Progenitor cell of endocrine pancreas (in vitro differentiated cells): ENCODE data around the gene ITPR3. TPM values are rescaled to one million over a fixed set of nuclear protein-coding genes. Genes with fewer than 3 reads are reported as not detected.

Experiments
- DNase-seq: peaks from one replicate; pipeline ENCODE4 v3.0.0; 2021; ENCODE audit warnings: low spot score; ENCODE audit not compliant: unreplicated experiment
- H3K27ac Mint-ChIP-seq: 2 replicates; pipeline ENCODE4 v1.8.0; 2021; ENCODE audit warnings: mild to moderate bottlenecking, moderate library complexity, mixed read lengths
- H3K27me3 Mint-ChIP-seq: 2 replicates; pipeline ENCODE4 v1.8.0; 2021; ENCODE audit warnings: mixed read lengths
- H3K36me3 Mint-ChIP-seq: 2 replicates; pipeline ENCODE4 v1.8.0; 2022; ENCODE audit warnings: mixed read lengths; ENCODE audit not compliant: insufficient read depth
- H3K4me1 Mint-ChIP-seq: 2 replicates; pipeline ENCODE4 v1.8.0; 2021; ENCODE audit warnings: low read depth, mixed read lengths
- H3K4me3 Mint-ChIP-seq: 2 replicates; pipeline ENCODE4 v1.8.0; 2021; ENCODE audit warnings: low read depth, mild to moderate bottlenecking, moderate library complexity, mixed read lengths
- H3K9me3 Mint-ChIP-seq: 2 replicates; pipeline ENCODE4 v1.8.0; 2021; ENCODE audit warnings: low read depth, mixed read lengths
- total RNA-seq: library from RNA; stranded (reverse); gene quantifications from 2 replicates; pipeline ENCODE4 v1.2.1, GENCODE V29; 2021
- TF ChIP-seq, protein P1 (sequence below): fragments of 200-600 bp; sonication (generic); IDR thresholded peaks from one replicate; pipeline ENCODE4 v1.5.0; 2021; ENCODE audit warnings: antibody characterized with exemption, mild to moderate bottlenecking; ENCODE audit not compliant: unreplicated experiment

Gene ITPR3
- total RNA-seq, 1 donor from 2014 or later, result 28.3 TPM

DNA sequence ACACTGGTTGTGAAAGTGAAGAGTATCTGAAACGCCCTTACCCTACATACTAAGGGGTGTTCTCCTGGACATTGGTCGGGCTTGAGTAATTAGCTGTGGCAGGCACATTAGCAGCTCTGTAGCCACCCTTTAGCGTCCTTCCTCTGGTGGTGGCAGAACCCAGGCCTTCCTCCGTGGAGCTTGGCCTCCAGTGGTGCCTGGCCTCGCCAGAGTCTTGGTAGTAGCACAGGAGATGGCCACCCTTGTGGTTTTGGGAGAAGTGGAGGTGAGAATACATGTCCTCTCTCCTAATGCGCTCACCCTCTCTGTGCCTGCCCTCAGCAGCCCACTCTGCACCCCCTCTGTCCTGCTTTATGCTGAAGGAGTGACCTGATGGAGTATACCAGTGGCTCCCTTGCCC, 107.9 kb downstream of the ITPR3 start:
- TF ChIP-seq, protein P1, sequence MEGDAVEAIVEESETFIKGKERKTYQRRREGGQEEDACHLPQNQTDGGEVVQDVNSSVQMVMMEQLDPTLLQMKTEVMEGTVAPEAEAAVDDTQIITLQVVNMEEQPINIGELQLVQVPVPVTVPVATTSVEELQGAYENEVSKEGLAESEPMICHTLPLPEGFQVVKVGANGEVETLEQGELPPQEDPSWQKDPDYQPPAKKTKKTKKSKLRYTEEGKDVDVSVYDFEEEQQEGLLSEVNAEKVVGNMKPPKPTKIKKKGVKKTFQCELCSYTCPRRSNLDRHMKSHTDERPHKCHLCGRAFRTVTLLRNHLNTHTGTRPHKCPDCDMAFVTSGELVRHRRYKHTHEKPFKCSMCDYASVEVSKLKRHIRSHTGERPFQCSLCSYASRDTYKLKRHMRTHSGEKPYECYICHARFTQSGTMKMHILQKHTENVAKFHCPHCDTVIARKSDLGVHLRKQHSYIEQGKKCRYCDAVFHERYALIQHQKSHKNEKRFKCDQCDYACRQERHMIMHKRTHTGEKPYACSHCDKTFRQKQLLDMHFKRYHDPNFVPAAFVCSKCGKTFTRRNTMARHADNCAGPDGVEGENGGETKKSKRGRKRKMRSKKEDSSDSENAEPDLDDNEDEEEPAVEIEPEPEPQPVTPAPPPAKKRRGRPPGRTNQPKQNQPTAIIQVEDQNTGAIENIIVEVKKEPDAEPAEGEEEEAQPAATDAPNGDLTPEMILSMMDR, result no peak

DNA sequence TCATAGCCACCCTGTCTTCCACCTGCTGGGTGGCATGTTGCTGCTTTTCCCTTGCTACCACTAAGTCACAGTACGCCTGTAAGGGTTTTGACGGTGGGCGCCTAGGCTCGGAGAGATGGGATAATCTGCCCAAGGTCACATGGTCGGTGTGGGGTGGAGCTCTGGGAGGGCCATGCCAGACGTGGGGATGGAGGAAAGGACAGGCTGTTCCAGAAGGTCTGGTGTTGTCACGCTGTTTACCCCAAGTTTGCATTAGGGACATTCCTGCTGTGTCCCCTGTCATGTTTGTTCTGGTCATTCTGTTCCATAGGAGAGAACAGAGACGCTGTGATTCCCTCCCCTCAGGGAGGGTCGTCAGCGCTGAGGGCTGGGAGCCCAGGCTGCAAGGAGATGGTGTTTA, 109.5 kb downstream of the ITPR3 start:
- H3K27ac Mint-ChIP-seq, result peak overlapping the region; percentile 38
- no peak overlapping the region for H3K4me3 Mint-ChIP-seq
- TF ChIP-seq, protein P1, result no peak
- DNase-seq, result no peak
- H3K4me1 Mint-ChIP-seq, result peaks cover 13% of the 10 kb centered on the region
- peaks cover 19% of the 10 kb centered on the region for H3K27me3 Mint-ChIP-seq
- no peaks in the 10 kb centered on the region for H3K9me3 Mint-ChIP-seq
- H3K36me3 Mint-ChIP-seq, result no peaks in the 10 kb centered on the region

More for the DNA sequence above, 107.9 kb downstream of the ITPR3 start:
- H3K4me3 Mint-ChIP-seq, result no peak overlapping the region
- no peaks in the 10 kb centered on the region for H3K9me3 Mint-ChIP-seq
- H3K27ac Mint-ChIP-seq, result no peak overlapping the region
- no peaks in the 10 kb centered on the region for H3K36me3 Mint-ChIP-seq
- H3K27me3 Mint-ChIP-seq, result peaks cover 30% of the 10 kb centered on the region
- no peak for DNase-seq
- H3K4me1 Mint-ChIP-seq, result peaks cover 13% of the 10 kb centered on the region

DNA sequence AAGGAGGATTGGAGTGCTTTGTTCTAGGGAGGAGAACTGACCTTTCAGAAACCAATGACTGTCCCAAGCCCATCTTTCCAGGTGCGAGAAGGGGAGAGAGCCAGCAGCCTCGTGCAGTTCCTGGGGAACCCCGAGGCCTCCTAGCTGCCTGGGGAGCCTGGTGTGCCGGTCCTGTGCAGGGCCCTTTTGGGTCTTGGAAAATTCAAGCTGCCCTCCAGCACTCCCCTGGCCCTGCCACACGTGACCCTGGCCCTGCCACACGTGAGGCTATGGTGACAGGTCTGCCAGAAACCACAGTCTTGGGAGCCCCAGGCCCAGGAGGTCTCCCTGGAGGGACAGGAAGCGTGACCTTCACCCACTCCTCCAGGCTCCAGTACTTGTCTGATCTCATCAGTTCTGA, 109.9 kb downstream of the ITPR3 start:
- H3K9me3 Mint-ChIP-seq, result no peaks in the 10 kb centered on the region
- TF ChIP-seq, protein P1, result no peak
- peaks cover 19% of the 10 kb centered on the region for H3K27me3 Mint-ChIP-seq
- no peak overlapping the region for H3K4me3 Mint-ChIP-seq
- peak overlapping the region; percentile 38 for H3K27ac Mint-ChIP-seq
- no peaks in the 10 kb centered on the region for H3K36me3 Mint-ChIP-seq
- DNase-seq, result no peak
- peaks cover 13% of the 10 kb centered on the region for H3K4me1 Mint-ChIP-seq

DNA sequence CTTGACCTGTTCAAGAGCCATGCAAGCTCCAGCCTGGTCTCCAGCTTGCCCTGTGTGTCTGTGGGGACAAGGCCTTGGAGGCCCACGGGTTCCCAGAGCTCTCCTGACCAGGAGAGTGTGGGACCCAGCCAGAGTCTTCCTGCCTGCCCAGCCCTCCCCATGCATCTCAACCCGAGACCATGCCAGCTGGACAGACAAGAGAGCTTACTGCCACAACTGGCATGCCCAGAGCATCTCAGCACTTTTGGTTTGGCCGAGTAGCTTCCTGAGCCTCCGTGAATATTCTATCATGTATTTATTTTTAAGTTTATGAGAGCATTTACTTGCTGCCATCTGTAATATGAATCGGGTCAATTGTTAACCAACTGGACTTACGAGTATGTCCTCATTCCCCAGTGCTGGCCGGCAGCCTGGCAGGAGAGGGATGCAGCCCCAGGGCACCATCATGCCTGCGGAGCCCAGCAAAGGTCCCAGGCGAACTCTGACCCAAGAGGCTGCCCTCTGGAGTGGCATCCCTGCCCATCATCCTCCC, 110.7 kb downstream of the ITPR3 start:
- no peak overlapping the region for H3K4me3 Mint-ChIP-seq
- H3K27ac Mint-ChIP-seq, result no peak overlapping the region

DNA sequence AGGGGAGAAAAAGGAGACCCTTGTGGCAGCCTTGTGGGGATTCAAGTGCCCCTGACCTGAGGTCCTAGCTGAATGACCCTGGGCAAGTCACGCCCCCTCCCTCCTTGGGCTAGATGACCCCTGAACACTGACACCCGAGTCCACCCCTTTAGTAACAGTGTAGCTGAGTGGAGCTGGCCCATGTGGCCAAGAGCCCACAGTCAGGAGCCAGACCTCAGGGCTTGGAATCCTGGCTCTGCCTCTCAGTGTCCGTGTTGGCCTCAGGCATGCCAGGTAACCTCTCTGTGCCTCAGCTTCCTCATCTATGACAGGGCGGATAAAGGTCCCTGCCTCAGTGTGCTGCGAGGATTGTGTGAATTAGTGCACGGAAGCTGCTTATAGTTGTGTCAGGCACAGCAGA, 111.3 kb downstream of the ITPR3 start:
- Mint-ChIP-seq H3K27ac (no peak overlapping the region), H3K9me3 (no peaks in the 10 kb centered on the region), H3K27me3 (peaks cover 16% of the 10 kb centered on the region), H3K4me3 (no peak overlapping the region), H3K4me1 (peaks cover 13% of the 10 kb centered on the region), H3K36me3 (no peaks in the 10 kb centered on the region)
- no peak for DNase-seq
- TF ChIP-seq, protein P1, result no peak

More for the DNA sequence above, 110.7 kb downstream of the ITPR3 start:
- TF ChIP-seq, protein P1, result no peak
- no peak for DNase-seq
- Mint-ChIP-seq H3K9me3 (no peaks in the 10 kb centered on the region), H3K36me3 (no peaks in the 10 kb centered on the region), H3K4me1 (peaks cover 13% of the 10 kb centered on the region), H3K27me3 (peaks cover 15% of the 10 kb centered on the region)
